Nephron progenitor cell (in vitro differentiated cells): ENCODE measurements around the gene P2RY11.

Source experiments
- DNase-seq: peaks from one replicate; pipeline ENCODE4 v3.0.0; 2021
- H3K27ac Mint-ChIP-seq: 2 replicates; pipeline ENCODE4 v1.8.0; 2021; ENCODE audit warnings: mild to moderate bottlenecking, moderate library complexity, mixed read lengths
- H3K27me3 Mint-ChIP-seq: 2 replicates; pipeline ENCODE4 v1.8.0; 2021; ENCODE audit warnings: mild to moderate bottlenecking, low read depth, mixed read lengths; ENCODE audit not compliant: poor library complexity
- H3K36me3 Mint-ChIP-seq: 2 replicates; pipeline ENCODE4 v1.8.0; 2021; ENCODE audit warnings: low read depth, mixed read lengths
- H3K4me1 Mint-ChIP-seq: 2 replicates; pipeline ENCODE4 v1.8.0; 2021; ENCODE audit warnings: mixed read lengths
- H3K4me3 Mint-ChIP-seq: 2 replicates; pipeline ENCODE4 v1.8.0; 2021; ENCODE audit warnings: mild to moderate bottlenecking, moderate library complexity, mixed read lengths
- H3K9me3 Mint-ChIP-seq: 2 replicates; pipeline ENCODE4 v1.8.0; 2021; ENCODE audit warnings: mild to moderate bottlenecking, moderate library complexity, mixed read lengths
- TF ChIP-seq, protein P1 (sequence below): fragments of 200-600 bp; sonication (generic); IDR thresholded peaks from 2 replicates; pipeline ENCODE4 v1.5.0; 2021; ENCODE audit warnings: antibody characterized with exemption

The P2RY11 gene

DNA sequence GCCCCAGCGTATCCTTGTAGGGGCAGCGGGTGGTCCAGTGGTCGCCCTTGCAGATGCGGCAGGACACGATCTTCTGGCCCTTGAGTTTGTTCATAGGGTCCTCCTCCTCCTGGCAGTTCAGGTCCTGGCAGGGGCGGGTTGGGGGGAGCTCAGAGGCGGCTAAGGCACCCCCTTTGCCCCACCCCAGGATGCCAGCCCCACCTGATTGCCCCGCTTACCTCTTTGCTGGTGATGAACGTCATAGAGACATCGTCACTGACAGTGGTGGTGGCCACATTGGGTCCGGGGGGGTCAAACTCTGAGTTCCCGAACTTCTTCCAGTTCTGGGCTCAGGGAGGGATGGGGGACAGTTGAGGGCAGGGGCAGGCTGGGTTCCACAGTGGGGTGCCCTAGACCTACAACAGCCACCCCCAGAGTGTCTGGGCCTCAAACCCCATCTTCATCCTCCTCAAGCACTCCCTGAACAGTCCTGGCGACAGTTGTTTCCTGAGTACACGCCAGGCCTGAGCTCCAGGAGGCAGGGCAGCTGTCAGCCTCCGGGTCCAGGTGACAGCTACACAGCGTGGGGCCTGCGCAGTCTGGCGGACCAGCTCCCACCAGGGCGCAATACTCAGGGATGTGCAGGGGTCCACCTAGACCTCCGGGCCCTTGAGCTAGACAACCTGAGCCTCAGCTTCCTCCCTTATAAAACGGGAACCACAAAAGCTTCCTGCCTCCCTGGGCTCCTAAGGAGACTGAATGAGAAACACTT is 5.5 kb downstream of the P2RY11 start:
- Mint-ChIP-seq H3K4me1 (peaks cover 6% of the 10 kb centered on the region), H3K27ac (no peak overlapping the region), H3K4me3 (no peak overlapping the region), H3K9me3 (no peaks in the 10 kb centered on the region), H3K27me3 (peaks cover 3% of the 10 kb centered on the region), H3K36me3 (peaks cover 6% of the 10 kb centered on the region)
- TF ChIP-seq, protein P1, sequence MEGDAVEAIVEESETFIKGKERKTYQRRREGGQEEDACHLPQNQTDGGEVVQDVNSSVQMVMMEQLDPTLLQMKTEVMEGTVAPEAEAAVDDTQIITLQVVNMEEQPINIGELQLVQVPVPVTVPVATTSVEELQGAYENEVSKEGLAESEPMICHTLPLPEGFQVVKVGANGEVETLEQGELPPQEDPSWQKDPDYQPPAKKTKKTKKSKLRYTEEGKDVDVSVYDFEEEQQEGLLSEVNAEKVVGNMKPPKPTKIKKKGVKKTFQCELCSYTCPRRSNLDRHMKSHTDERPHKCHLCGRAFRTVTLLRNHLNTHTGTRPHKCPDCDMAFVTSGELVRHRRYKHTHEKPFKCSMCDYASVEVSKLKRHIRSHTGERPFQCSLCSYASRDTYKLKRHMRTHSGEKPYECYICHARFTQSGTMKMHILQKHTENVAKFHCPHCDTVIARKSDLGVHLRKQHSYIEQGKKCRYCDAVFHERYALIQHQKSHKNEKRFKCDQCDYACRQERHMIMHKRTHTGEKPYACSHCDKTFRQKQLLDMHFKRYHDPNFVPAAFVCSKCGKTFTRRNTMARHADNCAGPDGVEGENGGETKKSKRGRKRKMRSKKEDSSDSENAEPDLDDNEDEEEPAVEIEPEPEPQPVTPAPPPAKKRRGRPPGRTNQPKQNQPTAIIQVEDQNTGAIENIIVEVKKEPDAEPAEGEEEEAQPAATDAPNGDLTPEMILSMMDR = no peak
- no peak for DNase-seq

DNA sequence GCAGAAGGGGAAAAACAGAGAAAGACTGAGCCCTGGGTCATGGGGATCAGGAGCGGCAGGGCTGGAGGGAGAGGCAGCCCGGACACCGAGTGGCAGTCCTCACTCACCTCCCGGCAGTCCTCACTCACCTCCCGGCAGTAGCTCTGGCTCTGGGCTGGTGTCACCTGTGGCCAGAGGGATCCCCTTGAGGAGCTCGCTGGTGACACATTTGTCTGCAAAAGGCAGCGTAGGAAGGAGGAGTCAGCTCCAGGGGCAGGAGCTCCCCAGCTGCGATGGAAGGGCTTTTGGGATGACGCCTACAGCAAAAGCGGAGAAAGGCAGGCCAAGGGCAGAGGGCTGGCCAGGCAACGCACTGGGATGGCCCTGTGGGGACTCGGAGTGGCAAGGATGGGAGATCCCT is 7.5 kb downstream of the P2RY11 start:
- Mint-ChIP-seq H3K27ac (peak overlapping the region; percentile 92), H3K4me3 (peak overlapping the region; percentile 98), H3K27me3 (peaks cover 3% of the 10 kb centered on the region), H3K4me1 (peaks cover 6% of the 10 kb centered on the region), H3K9me3 (no peaks in the 10 kb centered on the region), H3K36me3 (peaks cover 6% of the 10 kb centered on the region)
- DNase-seq = no peak
- TF ChIP-seq, protein P1 = no peak

DNA sequence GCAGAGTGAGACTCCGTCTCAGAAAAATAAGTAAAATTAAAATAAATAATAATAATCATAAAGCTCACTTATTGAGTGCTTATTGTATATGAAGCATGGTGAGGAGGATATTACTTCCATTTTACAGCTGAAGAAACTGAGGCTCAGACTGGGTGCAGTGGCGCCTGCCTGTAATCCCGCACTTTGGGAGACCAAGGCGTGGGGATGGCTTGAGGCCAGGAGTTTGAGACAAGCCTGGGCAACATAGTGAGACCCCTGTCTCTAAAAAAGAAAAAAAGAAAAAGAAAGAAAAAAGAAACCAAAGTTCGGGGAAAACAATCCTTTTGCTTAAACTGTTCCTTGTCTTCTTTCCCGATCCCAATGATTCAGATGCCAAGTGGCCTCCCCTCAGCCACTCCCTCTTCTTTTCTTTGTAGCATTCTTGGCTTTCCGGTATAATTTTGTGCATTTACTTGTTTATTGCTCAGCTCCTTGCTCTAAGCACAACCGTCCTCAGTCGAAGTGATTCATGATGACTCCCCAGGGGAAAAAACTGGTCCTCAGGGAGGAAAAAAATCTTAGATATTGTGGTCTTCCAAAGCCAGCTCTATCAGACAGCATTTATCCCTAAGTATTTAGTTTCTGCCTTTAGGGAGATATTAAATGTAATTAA is 9.2 kb downstream of the P2RY11 start:
- peaks cover 3% of the 10 kb centered on the region for H3K27me3 Mint-ChIP-seq
- TF ChIP-seq, protein P1 = no peak
- H3K9me3 Mint-ChIP-seq = peaks cover 4% of the 10 kb centered on the region
- no peak overlapping the region for H3K27ac Mint-ChIP-seq
- H3K4me3 Mint-ChIP-seq = peak overlapping the region; percentile 45
- DNase-seq = no peak
- peaks cover 6% of the 10 kb centered on the region for H3K4me1 Mint-ChIP-seq
- H3K36me3 Mint-ChIP-seq = peaks cover 15% of the 10 kb centered on the region

DNA sequence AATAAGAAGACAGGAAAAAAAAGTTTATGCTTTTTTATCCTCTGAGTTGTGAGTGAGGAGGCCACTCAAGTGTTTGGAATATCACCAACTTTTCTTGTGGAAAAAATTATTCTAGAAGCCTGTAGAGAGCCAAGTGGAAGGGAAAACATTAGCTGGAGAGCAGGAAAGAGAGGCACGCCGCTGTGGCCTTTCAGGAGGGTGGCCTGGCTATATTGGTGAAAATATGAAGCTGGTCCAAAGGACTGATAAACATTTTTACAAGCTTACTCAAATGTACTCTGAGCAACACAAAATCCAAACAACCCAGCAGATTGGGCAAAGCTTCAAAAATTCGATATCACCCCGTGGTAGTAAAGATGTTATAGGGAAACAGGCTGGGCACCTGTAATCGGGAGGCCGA is 10.6 kb downstream of the P2RY11 start:
- peaks cover 6% of the 10 kb centered on the region for H3K4me1 Mint-ChIP-seq
- no peak for DNase-seq
- H3K4me3 Mint-ChIP-seq = no peak overlapping the region
- H3K27me3 Mint-ChIP-seq = peaks cover 3% of the 10 kb centered on the region
- H3K9me3 Mint-ChIP-seq = peaks cover 4% of the 10 kb centered on the region
- H3K27ac Mint-ChIP-seq = peak overlapping the region; percentile 76
- TF ChIP-seq, protein P1 = no peak
- peaks cover 16% of the 10 kb centered on the region for H3K36me3 Mint-ChIP-seq

DNA sequence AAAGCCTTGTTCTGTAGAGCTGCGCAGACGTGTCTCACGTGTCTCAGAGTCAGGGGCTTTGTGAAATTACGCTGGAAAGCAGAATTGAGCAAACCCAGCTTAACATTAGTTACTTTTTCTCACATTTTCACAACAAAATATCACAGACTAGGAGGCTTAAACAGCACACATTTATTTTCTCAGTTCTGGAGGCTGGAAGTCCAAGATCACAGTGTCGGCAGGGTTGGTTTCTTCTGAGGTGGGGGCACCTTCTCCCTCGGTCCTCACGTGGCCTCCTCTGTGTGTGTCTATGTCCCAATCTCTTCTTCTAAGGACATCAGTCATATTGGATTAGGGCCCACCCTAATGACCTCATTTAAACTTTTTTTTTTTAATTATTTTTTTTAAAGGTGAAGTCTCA is 12.9 kb downstream of the P2RY11 start:
- TF ChIP-seq, protein P1 = no peak
- Mint-ChIP-seq H3K4me1 (no peaks in the 10 kb centered on the region), H3K4me3 (no peak overlapping the region), H3K27me3 (peaks cover 3% of the 10 kb centered on the region), H3K36me3 (peaks cover 22% of the 10 kb centered on the region), H3K27ac (peak overlapping the region; percentile 18), H3K9me3 (peaks cover 4% of the 10 kb centered on the region)
- DNase-seq = no peak
